22Rv1 (cell line): ENCODE results near the gene FGF6.

Source experiments
- CTCF ChIP-seq: fragments of 450-650 bp; IDR thresholded peaks from 2 replicates; pipeline ENCODE4 v1.5.1; 2017; ENCODE audit warnings: mild to moderate bottlenecking
- ZFX ChIP-seq: fragments of 450-650 bp; IDR thresholded peaks from 2 replicates; pipeline ENCODE4 v1.6.1; 2017; ENCODE audit warnings: antibody characterized with exemption, borderline replicate concordance

DNA sequence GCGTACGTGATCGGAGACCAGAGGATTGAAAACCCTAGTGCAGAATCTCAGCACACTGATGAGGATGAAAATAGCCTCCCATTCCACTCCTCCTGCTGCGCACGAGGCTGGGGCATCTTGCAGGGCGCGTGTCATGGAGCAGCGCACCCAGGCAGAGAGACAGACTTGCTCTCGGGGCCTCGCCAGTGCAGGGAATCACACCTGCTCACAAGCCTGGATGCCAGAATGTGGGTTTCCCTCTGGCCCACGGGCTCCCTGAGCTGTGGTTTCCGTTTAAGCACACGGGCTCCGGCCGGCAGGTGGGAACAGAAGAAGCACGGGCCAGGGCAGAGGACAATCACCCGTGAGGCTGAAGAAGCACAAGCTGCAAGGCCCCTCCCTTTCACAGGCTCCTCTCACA lies 2.0 kb downstream of the FGF6 start:
- TF ChIP-seq CTCF (no peak), ZFX (no peak)
